Mesothelial cell of epicardium (in vitro differentiated cells): ENCODE data around the gene MINDY4. TPM values are rescaled to one million over a fixed set of nuclear protein-coding genes. Genes with fewer than 3 reads are reported as not detected.

ENCODE experiments used
- DNase-seq, 2 experiments: peaks; one replicate each; pipeline ENCODE4 v3.0.0; 2021; ENCODE audit warnings: low spot score in 2 of 2; ENCODE audit not compliant: unreplicated experiment in 2 of 2
- H3K27ac Mint-ChIP-seq: 2 replicates; pipeline ENCODE4 v1.8.0; 2021; ENCODE audit warnings: mixed read lengths
- H3K27me3 Mint-ChIP-seq: 2 replicates; pipeline ENCODE4 v1.8.0; 2021; ENCODE audit warnings: low read depth, mixed read lengths
- H3K36me3 Mint-ChIP-seq: 2 replicates; pipeline ENCODE4 v1.8.0; 2021; ENCODE audit warnings: mixed read lengths
- H3K4me1 Mint-ChIP-seq: 2 replicates; pipeline ENCODE4 v1.8.0; 2021; ENCODE audit warnings: mixed read lengths
- H3K4me3 Mint-ChIP-seq: 2 replicates; pipeline ENCODE4 v1.8.0; 2021; ENCODE audit warnings: mild to moderate bottlenecking, moderate library complexity, mixed read lengths
- H3K9me3 Mint-ChIP-seq: 2 replicates; pipeline ENCODE4 v1.8.0; 2021; ENCODE audit warnings: mixed read lengths
- CTCF ChIP-seq: fragments of 200-600 bp; sonication (generic); IDR thresholded peaks from one replicate; pipeline ENCODE4 v1.5.0; 2021; ENCODE audit warnings: antibody characterized with exemption; ENCODE audit not compliant: unreplicated experiment
- total RNA-seq: library from RNA; stranded (reverse); gene quantifications from 3 replicates; pipeline ENCODE4 v1.2.1, GENCODE V29; 2021

Gene MINDY4
- total RNA-seq, 1 donor from 2014 or later: 10.8 TPM

GRCh38 chr7:30751696-30752273 lies 19.4 kb upstream of the MINDY4 start, which contains the start of gene INMT:
Gene INMT (plus strand): TSS chr7:30752135. CDS start chr7:30752151, 16 bp downstream.
- no peaks in the 10 kb centered on the region for H3K27me3 Mint-ChIP-seq
- DNase-seq: no peak
- TF ChIP-seq CTCF: no peak
- peaks cover 2% of the 10 kb centered on the region for H3K36me3 Mint-ChIP-seq
- peaks cover 6% of the 10 kb centered on the region for H3K4me1 Mint-ChIP-seq
- H3K9me3 Mint-ChIP-seq: peaks cover 16% of the 10 kb centered on the region
- no peak within 1 kb of the TSS for H3K4me3 Mint-ChIP-seq
- H3K27ac Mint-ChIP-seq: no peak within 1 kb of the TSS

GRCh38 chr7:30752484-30752883 lies 18.7 kb upstream of the MINDY4 start:
- Mint-ChIP-seq H3K27ac (no peak overlapping the region), H3K4me3 (no peak overlapping the region), H3K36me3 (peaks cover 2% of the 10 kb centered on the region), H3K4me1 (peaks cover 6% of the 10 kb centered on the region), H3K9me3 (peaks cover 16% of the 10 kb centered on the region), H3K27me3 (no peaks in the 10 kb centered on the region)
- no peak for TF ChIP-seq CTCF
- DNase-seq: no peak

GRCh38 chr7:30752979-30753378 lies 18.2 kb upstream of the MINDY4 start:
- peaks cover 6% of the 10 kb centered on the region for H3K4me1 Mint-ChIP-seq
- H3K9me3 Mint-ChIP-seq: peaks cover 16% of the 10 kb centered on the region
- no peak overlapping the region for H3K4me3 Mint-ChIP-seq
- no peaks in the 10 kb centered on the region for H3K27me3 Mint-ChIP-seq
- DNase-seq: no peak
- no peak for TF ChIP-seq CTCF
- H3K36me3 Mint-ChIP-seq: peaks cover 2% of the 10 kb centered on the region
- H3K27ac Mint-ChIP-seq: no peak overlapping the region

- no peaks in the 10 kb centered on the region for H3K27me3 Mint-ChIP-seq
These were observed 16.8 kb upstream of the MINDY4 start for GRCh38 chr7:30754315-30754877.

GRCh38 chr7:30755384-30756154 lies 15.6 kb upstream of the MINDY4 start:
- Mint-ChIP-seq H3K27me3 (no peaks in the 10 kb centered on the region), H3K36me3 (no peaks in the 10 kb centered on the region), H3K4me1 (peaks cover 6% of the 10 kb centered on the region), H3K27ac (no peak overlapping the region), H3K4me3 (no peak overlapping the region), H3K9me3 (peaks cover 8% of the 10 kb centered on the region)
- no peak for TF ChIP-seq CTCF
- no peak for DNase-seq

More at GRCh38 chr7:30754315-30754877, 16.8 kb upstream of the MINDY4 start:
- H3K9me3 Mint-ChIP-seq: peaks cover 16% of the 10 kb centered on the region
- DNase-seq: no peak
- no peak overlapping the region for H3K27ac Mint-ChIP-seq
- no peak for TF ChIP-seq CTCF
- peaks cover 6% of the 10 kb centered on the region for H3K4me1 Mint-ChIP-seq
- peaks cover 2% of the 10 kb centered on the region for H3K36me3 Mint-ChIP-seq
- no peak overlapping the region for H3K4me3 Mint-ChIP-seq
